Measurements from ENCODE around the gene TSPAN18.

GRCh38 chr11:44763121-44763820, 36.5 kb downstream of the TSPAN18 start:
- TF ChIP-seq POLR2AphosphoS5 (IDR thresholded peaks at IDR 0.05; ENCODE audit: borderline replicate concordance, low read depth, low read length) (no peak), EZH2 (IDR thresholded peaks at IDR 0.05) (no peak), FOXP2 (optimal IDR thresholded peaks at IDR 0.05; ENCODE audit: control extremely low read depth, extremely low read length, insufficient read depth) (no peak)

All from SK-N-MC (cell line).